Measurements from ENCODE around the gene EXOSC6. TPM values are rescaled to one million over a fixed set of nuclear protein-coding genes. Genes with fewer than 3 reads are reported as not detected.
"Not testable (repeated sequence)": the region's sequence is repeated elsewhere in the genome, so short reads cannot be mapped to it uniquely, and the experiment has no call there.

EXOSC6 gene
- total and polyA plus RNA-seq, 2 experiments from 2014 or later: 13.7 to 27.8 TPM

DNA sequence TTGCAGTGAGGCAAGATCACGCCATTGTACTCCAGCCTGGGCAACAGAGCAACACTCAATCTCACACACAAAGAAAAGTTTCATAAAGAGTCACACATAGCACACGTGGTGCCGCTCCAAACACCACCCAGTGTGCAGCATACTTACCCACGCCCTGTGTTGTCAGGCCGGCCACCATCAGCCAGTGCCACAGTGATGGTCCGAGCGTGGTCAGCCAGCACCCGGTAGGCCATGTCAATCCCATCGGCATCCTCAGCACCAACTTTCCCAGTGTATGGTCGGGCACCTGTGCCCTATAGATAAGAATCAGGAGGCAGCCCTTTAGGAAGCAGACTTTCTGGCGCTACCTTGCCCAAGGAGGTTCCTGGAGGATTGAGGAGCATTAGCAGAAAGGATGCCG lies 17.7 kb upstream of the EXOSC6 start:
- no peak overlapping the region for H2AFZ ChIP-seq
- no peak overlapping the region for H3K27ac ChIP-seq (ENCODE audit: low read depth)
- H3K4me2 ChIP-seq: no peak overlapping the region
- no peak for ATAC-seq
- no peaks in the 10 kb centered on the region; the same call in 2 of the 3 replicates for H3K9me3 Mint-ChIP-seq
- peaks cover 10% of the 10 kb centered on the region for H3K27me3 Mint-ChIP-seq (ENCODE audit: insufficient read depth, low read depth, poor library complexity)
- H3F3A ChIP-seq (replicated peaks; ENCODE audit: low read depth): peaks cover 64% of the 10 kb centered on the region
- H3K27ac Mint-ChIP-seq: no peak overlapping the region
- no peaks in the 10 kb centered on the region for H3K4me1 ChIP-seq (ENCODE audit: insufficient read depth)
- TF ChIP-seq POLR2AphosphoS5 (IDR thresholded peaks at IDR 0.05; ENCODE audit: low read depth) (peak; percentile 28; the same call in 1 of the 2 replicates), CREB1 (CRISPR knock-in tag; IDR thresholded peaks at IDR 0.05; ENCODE audit: low read depth) (no peak), REST (IDR thresholded peaks at IDR 0.05; ENCODE audit: unreplicated experiment) (no peak)
- H3K9me2 ChIP-seq (ENCODE audit: insufficient read depth): no peaks in the 10 kb centered on the region
- no peaks in the 10 kb centered on the region for H3K4me1 Mint-ChIP-seq
- H3K79me2 ChIP-seq (replicated peaks; ENCODE audit: insufficient read depth): peaks cover 35% of the 10 kb centered on the region
- DNase-seq (ENCODE audit: low spot score): no peak
- H4K20me1 ChIP-seq (replicated peaks; ENCODE audit: insufficient read depth): peaks cover 65% of the 10 kb centered on the region
- H3K4me3 ChIP-seq: no peak overlapping the region
- no peak overlapping the region for H3K4me3 Mint-ChIP-seq
- H3K36me3 Mint-ChIP-seq (ENCODE audit: low read depth): peaks cover 96% of the 10 kb centered on the region
- peaks cover 93% of the 10 kb centered on the region for H3K36me3 ChIP-seq (ENCODE audit: insufficient read depth)
- no peaks in the 10 kb centered on the region for H3K27me3 ChIP-seq (ENCODE audit: insufficient read depth)

- Histone ChIP-seq H3K79me2 (replicated peaks; ENCODE audit: insufficient read depth) (peaks cover 28% of the 10 kb centered on the region), H3K27ac (ENCODE audit: low read depth) (peak overlapping the region; percentile 7; the same call in 1 of the 2 replicates), H3K36me3 (ENCODE audit: insufficient read depth) (peaks cover 96% of the 10 kb centered on the region), H4K20me1 (replicated peaks; ENCODE audit: insufficient read depth) (peaks cover 60% of the 10 kb centered on the region), H3F3A (replicated peaks; ENCODE audit: low read depth) (peaks cover 67% of the 10 kb centered on the region)
- H3K9me2 ChIP-seq (ENCODE audit: insufficient read depth); H3K4me1 ChIP-seq (ENCODE audit: insufficient read depth); H3K9me3 Mint-ChIP-seq; H3K4me1 Mint-ChIP-seq; H3K27me3 ChIP-seq (ENCODE audit: insufficient read depth); H2AFZ ChIP-seq; H3K4me3 Mint-ChIP-seq; H3K27me3 Mint-ChIP-seq (ENCODE audit: insufficient read depth, low read depth, poor library complexity); DNase-seq (ENCODE audit: low spot score); H3K4me3 ChIP-seq; H3K4me2 ChIP-seq; H3K27ac Mint-ChIP-seq; ATAC-seq: not testable (repeated sequence)
- H3K36me3 Mint-ChIP-seq (ENCODE audit: low read depth): peaks cover 97% of the 10 kb centered on the region
These were observed 16.2 kb upstream of the EXOSC6 start for GRCh38 chr16:70267922-70268321.

- Histone ChIP-seq H4K20me1 (replicated peaks; ENCODE audit: insufficient read depth) (peaks cover 56% of the 10 kb centered on the region), H3F3A (replicated peaks; ENCODE audit: low read depth) (peaks cover 64% of the 10 kb centered on the region), H3K27ac (ENCODE audit: low read depth) (0 out of 2 replicates have a peak overlapping the region, but pooled peaks have one; percentile 66), H3K9me2 (ENCODE audit: insufficient read depth) (no peaks in the 10 kb centered on the region), H2AFZ (no peak overlapping the region), H3K79me2 (replicated peaks; ENCODE audit: insufficient read depth) (peaks cover 24% of the 10 kb centered on the region), H3K4me2 (no peak overlapping the region), H3K4me1 (ENCODE audit: insufficient read depth) (no peaks in the 10 kb centered on the region), H3K4me3 (no peak overlapping the region), H3K27me3 (ENCODE audit: insufficient read depth) (no peaks in the 10 kb centered on the region), H3K36me3 (ENCODE audit: insufficient read depth) (peaks cover 96% of the 10 kb centered on the region)
- peaks cover 97% of the 10 kb centered on the region for H3K36me3 Mint-ChIP-seq (ENCODE audit: low read depth)
- ATAC-seq: peak; percentile 85
- no peaks in the 10 kb centered on the region for H3K4me1 Mint-ChIP-seq
- no peaks in the 10 kb centered on the region; the same call in 2 of the 3 replicates for H3K9me3 Mint-ChIP-seq
- DNase-seq (ENCODE audit: low spot score): peak; percentile 85
- no peak for TF ChIP-seq ZNF331 (CRISPR knock-in tag; IDR thresholded peaks at IDR 0.05; ENCODE audit: low read depth)
- TF ChIP-seq CTCF (conservative IDR thresholded peaks at IDR 0.05; ENCODE audit: low read depth in 2 of 2): peak; percentile 65 to 74
- TF ChIP-seq NANOG (IDR thresholded peaks at IDR 0.05; ENCODE audit: borderline replicate concordance): no peak
- no peak for TF ChIP-seq STAT1 (IDR thresholded peaks at IDR 0.05; ENCODE audit: unreplicated experiment)
- H3K4me3 Mint-ChIP-seq: no peak overlapping the region
- H3K27ac Mint-ChIP-seq: no peak overlapping the region
- H3K27me3 Mint-ChIP-seq (ENCODE audit: insufficient read depth, low read depth, poor library complexity): peaks cover 7% of the 10 kb centered on the region
These were observed 15.8 kb upstream of the EXOSC6 start for GRCh38 chr16:70267516-70267915.

GRCh38 chr16:70259903-70260302 lies 8.2 kb upstream of the EXOSC6 start:
- peaks cover 96% of the 10 kb centered on the region for H3K36me3 ChIP-seq (ENCODE audit: insufficient read depth)
- peaks cover 68% of the 10 kb centered on the region for H3F3A ChIP-seq (replicated peaks; ENCODE audit: low read depth)
- not testable (repeated sequence) for H3K4me1 Mint-ChIP-seq; DNase-seq (ENCODE audit: low spot score); H3K27ac ChIP-seq (ENCODE audit: low read depth); H3K27me3 ChIP-seq (ENCODE audit: insufficient read depth); H2AFZ ChIP-seq; H3K4me2 ChIP-seq; H3K79me2 ChIP-seq (replicated peaks; ENCODE audit: insufficient read depth); H3K4me3 Mint-ChIP-seq; H3K27me3 Mint-ChIP-seq (ENCODE audit: insufficient read depth, low read depth, poor library complexity); H3K9me3 Mint-ChIP-seq; H3K4me3 ChIP-seq; H3K27ac Mint-ChIP-seq; H3K4me1 ChIP-seq (ENCODE audit: insufficient read depth); H3K9me2 ChIP-seq (ENCODE audit: insufficient read depth); ATAC-seq
- peaks cover 98% of the 10 kb centered on the region for H3K36me3 Mint-ChIP-seq (ENCODE audit: low read depth)
- H4K20me1 ChIP-seq (replicated peaks; ENCODE audit: insufficient read depth): peaks cover 60% of the 10 kb centered on the region
